Stomach (tissue), 4 donors: ENCODE data around the gene VEPH1.

ENCODE experiments used
- EP300 ChIP-seq: sonication (generic); formaldehyde crosslinking; IDR thresholded peaks from one replicate; pipeline ENCODE4 v1.6.1; 2017; ENCODE audit warnings: antibody characterized with exemption
- POLR2A ChIP-seq, 4 donors: fragments of 450-650 bp; IDR thresholded peaks; one replicate each; pipeline ENCODE4 v1.6.1; 2016; ENCODE audit warnings: antibody characterized with exemption in 4 of 4, control low read depth in 2 of 4, mild to moderate bottlenecking in 1 of 4, moderate library complexity in 1 of 4
- POLR2AphosphoS5 ChIP-seq, 3 donors: sonication (generic); formaldehyde crosslinking; IDR thresholded peaks; one replicate each; pipeline ENCODE4 v1.6.1; 2016; ENCODE audit warnings: antibody characterized with exemption in 3 of 3
- TF ChIP-seq, protein P1 (sequence below), 7 experiments: fragments of 450-650 bp in 4 of 7; fragments of 200-600 bp in 3 of 7; sonication (generic) in 3 of 7; IDR thresholded peaks; one replicate each; pipeline ENCODE4 v1.5.1; 2016 to 2019; ENCODE audit warnings: antibody characterized with exemption in 7 of 7, control low read depth in 2 of 7, mild to moderate bottlenecking in 1 of 7

DNA sequence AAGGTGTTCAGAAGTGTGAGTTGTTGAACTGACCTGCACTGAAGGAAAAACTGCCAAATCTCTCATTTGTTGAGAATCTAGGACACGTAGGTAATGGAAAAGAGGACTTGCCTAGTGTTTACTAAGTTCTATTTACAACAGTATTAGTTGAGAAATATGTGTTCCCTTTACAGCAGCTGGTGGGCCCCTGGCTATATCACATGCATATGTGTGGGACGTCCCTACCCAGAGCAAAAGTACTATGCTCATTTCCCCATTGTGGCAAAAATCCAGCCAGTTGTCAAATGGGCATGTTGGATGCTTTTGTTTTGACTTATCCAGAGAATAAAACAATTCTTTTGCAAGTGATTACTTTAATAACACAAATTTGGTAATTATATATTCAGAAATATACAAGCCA, 179.9 kb downstream of the VEPH1 start:
- no peak for TF ChIP-seq POLR2A (IDR thresholded peaks at IDR 0.05)
- TF ChIP-seq, protein P1, sequence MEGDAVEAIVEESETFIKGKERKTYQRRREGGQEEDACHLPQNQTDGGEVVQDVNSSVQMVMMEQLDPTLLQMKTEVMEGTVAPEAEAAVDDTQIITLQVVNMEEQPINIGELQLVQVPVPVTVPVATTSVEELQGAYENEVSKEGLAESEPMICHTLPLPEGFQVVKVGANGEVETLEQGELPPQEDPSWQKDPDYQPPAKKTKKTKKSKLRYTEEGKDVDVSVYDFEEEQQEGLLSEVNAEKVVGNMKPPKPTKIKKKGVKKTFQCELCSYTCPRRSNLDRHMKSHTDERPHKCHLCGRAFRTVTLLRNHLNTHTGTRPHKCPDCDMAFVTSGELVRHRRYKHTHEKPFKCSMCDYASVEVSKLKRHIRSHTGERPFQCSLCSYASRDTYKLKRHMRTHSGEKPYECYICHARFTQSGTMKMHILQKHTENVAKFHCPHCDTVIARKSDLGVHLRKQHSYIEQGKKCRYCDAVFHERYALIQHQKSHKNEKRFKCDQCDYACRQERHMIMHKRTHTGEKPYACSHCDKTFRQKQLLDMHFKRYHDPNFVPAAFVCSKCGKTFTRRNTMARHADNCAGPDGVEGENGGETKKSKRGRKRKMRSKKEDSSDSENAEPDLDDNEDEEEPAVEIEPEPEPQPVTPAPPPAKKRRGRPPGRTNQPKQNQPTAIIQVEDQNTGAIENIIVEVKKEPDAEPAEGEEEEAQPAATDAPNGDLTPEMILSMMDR (IDR thresholded peaks at IDR 0.05): no peak
- no peak for TF ChIP-seq EP300
- TF ChIP-seq POLR2AphosphoS5 (IDR thresholded peaks at IDR 0.05): no peak
